ENCODE results near the gene TEPSIN. TPM values are rescaled to one million over a fixed set of nuclear protein-coding genes. Genes with fewer than 3 reads are reported as not detected.
A peak's percentile ranks its signal among the peaks of the same experiment; 100 is the strongest.

The TEPSIN gene
- total and polyA plus RNA-seq, 2 of the 13 experiments (the other 11 are each of a cell fraction or from before 2014, with no cell fraction given) = 16.1 to 18.8 TPM

GRCh38 chr17:81258292-81258691 lies 19.4 kb upstream of the TEPSIN start:
- intact Hi-C loops (cut with micrococcal nuclease; ENCODE audit: unreplicated experiment) = no loop called here
- POLR2A ChIA-PET = no interaction called here
- CTCF ChIA-PET (ENCODE audit: low intra/inter-chr PET ratio, low total read pairs) = no interaction called here
- Histone ChIP-seq H3K4me3 (replicated peaks in 1 of 3; ENCODE audit: insufficient read depth in 1 of 3, low read depth in 2 of 3, low read length in 3 of 3) (no peak overlapping the region), H2AFZ (ENCODE audit: low read length) (no peak overlapping the region), H3K4me2 (ENCODE audit: low read depth, low read length) (no peak overlapping the region), H3K9me3 (ENCODE audit: low read length) (no peaks in the 10 kb centered on the region), H4K20me1 (ENCODE audit: insufficient read depth, low read length) (peaks cover 4% of the 10 kb centered on the region; the same call in 1 of the 2 replicates), H3K27ac (ENCODE audit: extremely low read length, insufficient read depth, low read length) (no peak overlapping the region), H3K4me1 (ENCODE audit: insufficient read depth, low read length) (peaks cover 12% of the 10 kb centered on the region), H3K9ac (ENCODE audit: insufficient read depth, low read depth, low read length) (no peak overlapping the region), H3K36me3 (replicated peaks in 1 of 2; ENCODE audit: control insufficient read depth in 1 of 2, insufficient read depth in 2 of 2, low read length in 2 of 2) (peaks cover 30 to 47% of the 10 kb centered on the region in 2 experiments), H3K79me2 (ENCODE audit: insufficient read depth, low read length) (no peaks in the 10 kb centered on the region), H3K27me3 (ENCODE audit: control insufficient read depth in 1 of 2, insufficient read depth in 2 of 2, low read length in 2 of 2) (no peaks in the 10 kb centered on the region)
- ATAC-seq (no peak), FAIRE-seq (no peak), DNase-seq (ENCODE audit: low spot score) (no peak)
- BruUV-seq (replicated peaks) = no TSS peak
- in situ Hi-C loops (cut with HindIII; ENCODE audit: extremely low pct_ligation_motif_present, low pct_unique_long_range_greater_than_20kb) = loop anchor here (5.0 kb wide), 1 partner anchor 224 kb away; no protein-coding TSS in a partner anchor
- WGBS (ENCODE audit: low lambda C conversion rate) = over 99% methylated on average over 18 of the region's 20 CpGs
- TF ChIP-seq CTCF (CRISPR knock-in tag; IDR thresholded peaks at IDR 0.05) = 0 out of 2 replicates have a peak, but pooled peaks have one; percentile 24
- TF ChIP-seq ADNP (CRISPR knock-in tag; IDR thresholded peaks at IDR 0.05) = no peak
- peak; percentile 98 for TF ChIP-seq MNT (IDR thresholded peaks at IDR 0.05)
- no peak for TF ChIP-seq YY1 (IDR thresholded peaks at IDR 0.05; ENCODE audit: insufficient read depth, insufficient replicate concordance, low read depth, low read length)

- H3K27me3 ChIP-seq (ENCODE audit: control insufficient read depth in 1 of 2, insufficient read depth in 2 of 2, low read length in 2 of 2) = no peaks in the 10 kb centered on the region
- peaks cover 19% of the 10 kb centered on the region for H3K4me1 ChIP-seq (ENCODE audit: insufficient read depth, low read length)
- in situ Hi-C loops (cut with HindIII; ENCODE audit: extremely low pct_ligation_motif_present, low pct_unique_long_range_greater_than_20kb) (loop anchor here (5.0 kb wide), 1 partner anchor 225 kb away; no protein-coding TSS in a partner anchor), intact Hi-C loops (cut with micrococcal nuclease; ENCODE audit: unreplicated experiment) (no loop called here)
- peaks cover 30 to 40% of the 10 kb centered on the region in 2 experiments for H3K36me3 ChIP-seq (replicated peaks in 1 of 2; ENCODE audit: control insufficient read depth in 1 of 2, insufficient read depth in 2 of 2, low read length in 2 of 2)
- no peak for ATAC-seq
- H3K9ac ChIP-seq (ENCODE audit: insufficient read depth, low read depth, low read length) = no peak overlapping the region
- DNase-seq (ENCODE audit: low spot score) = no peak
- ChIA-PET CTCF (ENCODE audit: low intra/inter-chr PET ratio, low total read pairs) (no interaction called here), POLR2A (no interaction called here)
- H3K9me3 ChIP-seq (ENCODE audit: low read length) = no peaks in the 10 kb centered on the region
- WGBS (ENCODE audit: low lambda C conversion rate) = 98% methylated on average over 19 of the region's 19 CpGs
- H3K79me2 ChIP-seq (ENCODE audit: insufficient read depth, low read length) = no peaks in the 10 kb centered on the region
- H3K27ac ChIP-seq (ENCODE audit: extremely low read length, insufficient read depth, low read length) = no peak overlapping the region
- no peak for FAIRE-seq
- peaks cover 4% of the 10 kb centered on the region; the same call in 1 of the 2 replicates for H4K20me1 ChIP-seq (ENCODE audit: insufficient read depth, low read length)
- no TSS peak for BruUV-seq (replicated peaks)
- no peak overlapping the region for H2AFZ ChIP-seq (ENCODE audit: low read length)
- H3K4me2 ChIP-seq (ENCODE audit: low read depth, low read length) = no peak overlapping the region
- no peak overlapping the region for H3K4me3 ChIP-seq (replicated peaks in 1 of 3; ENCODE audit: insufficient read depth in 1 of 3, low read depth in 2 of 3, low read length in 3 of 3)
- no peak for TF ChIP-seq ZNF850 (CRISPR knock-in tag; conservative IDR thresholded peaks at IDR 0.05)
- TF ChIP-seq ZBTB10 (CRISPR knock-in tag; IDR thresholded peaks at IDR 0.05; ENCODE audit: borderline replicate concordance) = no peak
- TF ChIP-seq TRAFD1 (CRISPR knock-in tag; IDR thresholded peaks at IDR 0.05; ENCODE audit: borderline replicate concordance) = no peak
- TF ChIP-seq TAF1 (CRISPR knock-in tag; IDR thresholded peaks at IDR 0.05) = no peak
- TF ChIP-seq RNF2 (conservative IDR thresholded peaks at IDR 0.05; ENCODE audit: low read depth) = no peak
- no peak for TF ChIP-seq RCOR2 (CRISPR knock-in tag; IDR thresholded peaks at IDR 0.05)
Measured at GRCh38 chr17:81257533-81257932, 18.7 kb upstream of the TEPSIN start.
